HepG2 (cell line): ENCODE data around the gene CARHSP1.

Experiments
- CTCF ChIP-seq: sonication (generic); formaldehyde crosslinking; IDR thresholded peaks from 2 replicates; pipeline ENCODE4 v1.5.0; 2020; ENCODE audit warnings: mild to moderate bottlenecking, missing genetic modification reagents, moderate library complexity
- GATA4 ChIP-seq: sonication (generic); IDR thresholded peaks from 2 replicates; pipeline ENCODE4 v1.6.1; 2016; ENCODE audit warnings: antibody characterized with exemption, low read depth, borderline replicate concordance
- HNRNPUL1 ChIP-seq: fragments of 200-400 bp; formaldehyde crosslinking; IDR thresholded peaks from 2 replicates; pipeline ENCODE4 v1.6.1; 2017; ENCODE audit warnings: low read depth, mild to moderate bottlenecking, low read length, moderate library complexity
- IKZF1 ChIP-seq: fragments of 450-650 bp; IDR thresholded peaks from 2 replicates; pipeline ENCODE4 v1.7.1; 2016
- POLR2AphosphoS5 ChIP-seq: IDR thresholded peaks from 2 replicates; pipeline ENCODE4 v1.6.1; 2012; ENCODE audit warnings: low read depth, low read length
- RAD21 ChIP-seq: fragments of 450-650 bp; formaldehyde crosslinking; IDR thresholded peaks from 2 replicates; pipeline ENCODE4 v1.5.0; 2020; ENCODE audit warnings: mild to moderate bottlenecking
- YY1 ChIP-seq: IDR thresholded peaks from 2 replicates; pipeline ENCODE4 v1.6.1; 2011; ENCODE audit warnings: low read length, low read depth, moderate library complexity, mild to moderate bottlenecking; ENCODE audit not compliant: insufficient read depth, insufficient replicate concordance

- TF ChIP-seq CTCF (CRISPR knock-in tag) (peak; percentile 61), RAD21 (CRISPR knock-in tag) (0 out of 2 replicates have a peak, but pooled peaks have one; percentile 21), GATA4 (no peak), POLR2AphosphoS5 (no peak), YY1 (no peak), IKZF1 (no peak), HNRNPUL1 (no peak)
Observed at GRCh38 chr16:8899709-8900317, 31.0 kb upstream of the CARHSP1 start.
